Measurements from ENCODE around the gene TRIM59.

DNA sequence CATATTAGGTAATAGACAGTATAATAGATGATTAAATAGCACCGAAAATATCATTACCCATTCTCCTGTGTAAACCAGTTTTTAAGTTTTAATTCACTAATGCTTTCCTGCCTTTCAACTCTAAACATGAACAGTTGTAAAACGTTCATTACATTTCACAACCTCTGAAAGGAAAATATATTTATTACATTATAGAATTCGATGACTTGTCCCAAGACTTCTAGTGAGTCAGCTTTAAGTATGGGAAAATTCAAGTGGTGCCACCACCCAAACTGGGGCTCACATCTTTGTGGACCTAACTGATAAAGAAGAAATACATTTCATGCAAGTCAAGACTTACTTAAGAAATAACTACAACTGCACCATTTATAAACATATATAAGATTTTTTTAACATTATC is 2.0 kb downstream of the TRIM59 start:
- TF ChIP-seq, protein P1, sequence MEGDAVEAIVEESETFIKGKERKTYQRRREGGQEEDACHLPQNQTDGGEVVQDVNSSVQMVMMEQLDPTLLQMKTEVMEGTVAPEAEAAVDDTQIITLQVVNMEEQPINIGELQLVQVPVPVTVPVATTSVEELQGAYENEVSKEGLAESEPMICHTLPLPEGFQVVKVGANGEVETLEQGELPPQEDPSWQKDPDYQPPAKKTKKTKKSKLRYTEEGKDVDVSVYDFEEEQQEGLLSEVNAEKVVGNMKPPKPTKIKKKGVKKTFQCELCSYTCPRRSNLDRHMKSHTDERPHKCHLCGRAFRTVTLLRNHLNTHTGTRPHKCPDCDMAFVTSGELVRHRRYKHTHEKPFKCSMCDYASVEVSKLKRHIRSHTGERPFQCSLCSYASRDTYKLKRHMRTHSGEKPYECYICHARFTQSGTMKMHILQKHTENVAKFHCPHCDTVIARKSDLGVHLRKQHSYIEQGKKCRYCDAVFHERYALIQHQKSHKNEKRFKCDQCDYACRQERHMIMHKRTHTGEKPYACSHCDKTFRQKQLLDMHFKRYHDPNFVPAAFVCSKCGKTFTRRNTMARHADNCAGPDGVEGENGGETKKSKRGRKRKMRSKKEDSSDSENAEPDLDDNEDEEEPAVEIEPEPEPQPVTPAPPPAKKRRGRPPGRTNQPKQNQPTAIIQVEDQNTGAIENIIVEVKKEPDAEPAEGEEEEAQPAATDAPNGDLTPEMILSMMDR (IDR thresholded peaks at IDR 0.05; ENCODE audit: low read depth, low read length) = no peak
- TF ChIP-seq EZH2phosphoT487 (IDR thresholded peaks at IDR 0.05; ENCODE audit: low read depth) = no peak

All from OCI-LY3 (cell line).